ENCODE data around the gene CHI3L1. TPM values are rescaled to one million over a fixed set of nuclear protein-coding genes. Genes with fewer than 3 reads are reported as not detected.

CHI3L1 gene
- total RNA-seq, 1 donor from 2014 or later: not detected

- no peaks in the 10 kb centered on the region for H3K36me3 Mint-ChIP-seq (ENCODE audit: unreplicated experiment)
- H3K9me3 Mint-ChIP-seq (ENCODE audit: unreplicated experiment): no peaks in the 10 kb centered on the region
- H3K4me1 Mint-ChIP-seq (ENCODE audit: unreplicated experiment): no peaks in the 10 kb centered on the region
- H3K4me3 Mint-ChIP-seq (ENCODE audit: unreplicated experiment): no peak overlapping the region
- no peak overlapping the region for H3K27ac Mint-ChIP-seq (ENCODE audit: unreplicated experiment)
- TF ChIP-seq CTCF (IDR thresholded peaks at IDR 0.05): no peak
- no peak for DNase-seq (ENCODE audit: extremely low spot score, unreplicated experiment)
- peaks cover 65% of the 10 kb centered on the region for H3K27me3 Mint-ChIP-seq (ENCODE audit: unreplicated experiment)
Observed at GRCh38 chr1:203213126-203213525, 26.6 kb upstream of the CHI3L1 start.

- Mint-ChIP-seq H3K27me3 (ENCODE audit: unreplicated experiment) (peaks cover 72% of the 10 kb centered on the region), H3K9me3 (ENCODE audit: unreplicated experiment) (no peaks in the 10 kb centered on the region), H3K4me1 (ENCODE audit: unreplicated experiment) (no peaks in the 10 kb centered on the region), H3K36me3 (ENCODE audit: unreplicated experiment) (no peaks in the 10 kb centered on the region), H3K27ac (ENCODE audit: unreplicated experiment) (no peak overlapping the region), H3K4me3 (ENCODE audit: unreplicated experiment) (no peak overlapping the region)
- TF ChIP-seq CTCF (IDR thresholded peaks at IDR 0.05): no peak
- no peak for DNase-seq (ENCODE audit: extremely low spot score, unreplicated experiment)
Observed at GRCh38 chr1:203211812-203212211, 25.3 kb upstream of the CHI3L1 start.

- H3K9me3 Mint-ChIP-seq (ENCODE audit: unreplicated experiment): no peaks in the 10 kb centered on the region
- H3K27ac Mint-ChIP-seq (ENCODE audit: unreplicated experiment): no peak overlapping the region
- DNase-seq (ENCODE audit: extremely low spot score, unreplicated experiment): no peak
- no peaks in the 10 kb centered on the region for H3K36me3 Mint-ChIP-seq (ENCODE audit: unreplicated experiment)
- H3K4me1 Mint-ChIP-seq (ENCODE audit: unreplicated experiment): no peaks in the 10 kb centered on the region
- no peak for TF ChIP-seq CTCF (IDR thresholded peaks at IDR 0.05)
- H3K4me3 Mint-ChIP-seq (ENCODE audit: unreplicated experiment): no peak overlapping the region
- H3K27me3 Mint-ChIP-seq (ENCODE audit: unreplicated experiment): peaks cover 64% of the 10 kb centered on the region
Observed at GRCh38 chr1:203210988-203211387, 24.5 kb upstream of the CHI3L1 start.

GRCh38 chr1:203210350-203210749 is 23.8 kb upstream of the CHI3L1 start:
- Mint-ChIP-seq H3K36me3 (ENCODE audit: unreplicated experiment) (no peaks in the 10 kb centered on the region), H3K27me3 (ENCODE audit: unreplicated experiment) (peaks cover 61% of the 10 kb centered on the region), H3K4me3 (ENCODE audit: unreplicated experiment) (no peak overlapping the region), H3K4me1 (ENCODE audit: unreplicated experiment) (no peaks in the 10 kb centered on the region), H3K9me3 (ENCODE audit: unreplicated experiment) (no peaks in the 10 kb centered on the region), H3K27ac (ENCODE audit: unreplicated experiment) (no peak overlapping the region)
- DNase-seq (ENCODE audit: extremely low spot score, unreplicated experiment): no peak
- TF ChIP-seq CTCF (IDR thresholded peaks at IDR 0.05): no peak

GRCh38 chr1:203208181-203208580 is 21.7 kb upstream of the CHI3L1 start:
- H3K27ac Mint-ChIP-seq (ENCODE audit: unreplicated experiment): no peak overlapping the region
- no peaks in the 10 kb centered on the region for H3K9me3 Mint-ChIP-seq (ENCODE audit: unreplicated experiment)
- DNase-seq (ENCODE audit: extremely low spot score, unreplicated experiment): no peak
- TF ChIP-seq CTCF (IDR thresholded peaks at IDR 0.05): no peak
- no peaks in the 10 kb centered on the region for H3K36me3 Mint-ChIP-seq (ENCODE audit: unreplicated experiment)
- H3K27me3 Mint-ChIP-seq (ENCODE audit: unreplicated experiment): peaks cover 56% of the 10 kb centered on the region
- no peaks in the 10 kb centered on the region for H3K4me1 Mint-ChIP-seq (ENCODE audit: unreplicated experiment)
- no peak overlapping the region for H3K4me3 Mint-ChIP-seq (ENCODE audit: unreplicated experiment)
